A549 (cell line): ENCODE results near the gene PTPRN2.

Experiments used
- EHMT2 ChIP-seq: fragments of 200-600 bp; sonication (generic); IDR thresholded peaks from 2 replicates; pipeline ENCODE4 v1.6.1; 2016; ENCODE audit warnings: antibody characterized with exemption, low read depth, mild to moderate bottlenecking, moderate library complexity
- POLR2A ChIP-seq: IDR thresholded peaks from 2 replicates; pipeline ENCODE4 v1.6.1; 2012; ENCODE audit warnings: mild to moderate bottlenecking, low read length

- TF ChIP-seq EHMT2 (no peak), POLR2A (no peak)
Observed at GRCh38 chr7:157658851-157659412, 928.7 kb downstream of the PTPRN2 start.
